Calu3 (cell line): Measurements from ENCODE around the gene F7. TPM values are rescaled to one million over a fixed set of nuclear protein-coding genes. Genes with fewer than 3 reads are reported as not detected.

Experiments used
- BruUV-seq: library from RNA; stranded (reverse); fragments of 400-500 nt; replicated peaks from 2 replicates; lab custom pipeline; 2021; lab: Mats Ljungman, UMichigan
- CTCF ChIA-PET: fragments of 300-600 bp; sonication (Branson Sonifier 250); formaldehyde crosslinking; loops from one replicate; lab custom pipeline; 2022; ENCODE audit warnings: antibody characterized with exemption; lab: Charles Lee
- DNase-seq: peaks from one replicate; pipeline ENCODE4 v3.0.0; 2022
- H3K27ac Mint-ChIP-seq: one replicate; pipeline ENCODE4 v1.8.0; 2022; ENCODE audit warnings: mixed read lengths; ENCODE audit not compliant: unreplicated experiment
- H3K27me3 Mint-ChIP-seq: one replicate; pipeline ENCODE4 v1.8.0; 2022; ENCODE audit warnings: mixed read lengths; ENCODE audit not compliant: unreplicated experiment
- H3K36me3 Mint-ChIP-seq: one replicate; pipeline ENCODE4 v1.8.0; 2022; ENCODE audit warnings: mild to moderate bottlenecking, moderate library complexity, mixed read lengths; ENCODE audit not compliant: insufficient read depth, unreplicated experiment
- H3K4me1 Mint-ChIP-seq: one replicate; pipeline ENCODE4 v1.8.0; 2022; ENCODE audit warnings: mild to moderate bottlenecking, low read depth, mixed read lengths; ENCODE audit not compliant: unreplicated experiment
- H3K4me3 Mint-ChIP-seq: one replicate; pipeline ENCODE4 v1.8.0; 2022; ENCODE audit warnings: mild to moderate bottlenecking, low read depth, moderate library complexity, mixed read lengths; ENCODE audit not compliant: unreplicated experiment
- H3K9me3 Mint-ChIP-seq: one replicate; pipeline ENCODE4 v1.8.0; 2022; ENCODE audit warnings: low read depth, mixed read lengths; ENCODE audit not compliant: unreplicated experiment
- intact Hi-C: fragments of 100-400 bp; cut with micrococcal nuclease; formaldehyde crosslinking; loops from one replicate; pipeline ENCODE4 v1.10.0; 2022; ENCODE audit not compliant: unreplicated experiment
- total RNA-seq: library from RNA; stranded (reverse); gene quantifications from 2 replicates; pipeline ENCODE4 v1.2.3, GENCODE V29; 2022
- TF ChIP-seq, protein P1 (sequence below): fragments of 200-600 bp; IDR thresholded peaks from one replicate; pipeline ENCODE4 v1.8.0; 2022; ENCODE audit warnings: antibody characterized with exemption; ENCODE audit not compliant: unreplicated experiment

The F7 gene
- total RNA-seq, 1 experiment from 2014 or later = not detected

DNA sequence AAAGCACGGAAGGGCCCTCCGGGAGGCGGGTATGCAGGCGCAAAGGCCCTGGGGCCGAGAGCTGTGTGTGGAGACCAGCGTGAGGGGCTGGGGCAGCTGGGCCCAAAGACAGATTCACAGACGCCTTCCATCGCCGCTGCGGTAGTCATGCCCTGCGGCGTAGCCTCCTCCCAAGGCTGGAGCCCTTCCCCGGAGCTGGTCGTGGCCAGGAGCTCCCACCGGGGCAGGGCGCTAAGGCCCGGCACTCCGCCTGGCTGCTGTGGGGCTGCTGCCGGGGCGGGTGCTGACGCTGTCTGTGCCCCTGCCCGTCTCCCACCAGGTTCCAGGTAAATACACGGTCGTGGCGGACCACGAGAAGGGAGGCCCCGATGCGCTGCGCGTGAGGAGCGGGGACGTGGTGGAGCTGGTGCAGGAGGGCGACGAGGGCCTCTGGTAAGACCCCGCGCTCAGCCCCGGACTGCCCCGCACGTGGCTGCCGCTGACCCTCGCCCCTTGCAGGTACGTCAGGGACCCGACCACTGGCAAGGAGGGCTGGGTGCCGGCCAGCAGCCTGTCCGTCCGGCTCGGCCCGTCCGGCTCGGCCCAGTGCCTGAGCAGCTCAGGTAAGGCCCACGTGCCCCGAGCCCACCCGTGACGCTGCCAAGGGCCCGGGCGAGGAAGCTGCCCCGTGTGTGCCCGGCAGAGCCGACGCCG, 9.4 kb upstream of the F7 start:
- BruUV-seq = no TSS peak
- no peak overlapping the region for H3K27ac Mint-ChIP-seq

GRCh38 chr13:113096745-113097305, 8.8 kb upstream of the F7 start:
- BruUV-seq = no TSS peak
- no peak for DNase-seq
- no peak overlapping the region for H3K4me3 Mint-ChIP-seq
- H3K36me3 Mint-ChIP-seq = peaks cover 5% of the 10 kb centered on the region
- no peaks in the 10 kb centered on the region for H3K27me3 Mint-ChIP-seq
- intact Hi-C loops = no loop called here
- H3K4me1 Mint-ChIP-seq = no peaks in the 10 kb centered on the region
- no peak overlapping the region for H3K27ac Mint-ChIP-seq
- H3K9me3 Mint-ChIP-seq = no peaks in the 10 kb centered on the region
- TF ChIP-seq, protein P1, sequence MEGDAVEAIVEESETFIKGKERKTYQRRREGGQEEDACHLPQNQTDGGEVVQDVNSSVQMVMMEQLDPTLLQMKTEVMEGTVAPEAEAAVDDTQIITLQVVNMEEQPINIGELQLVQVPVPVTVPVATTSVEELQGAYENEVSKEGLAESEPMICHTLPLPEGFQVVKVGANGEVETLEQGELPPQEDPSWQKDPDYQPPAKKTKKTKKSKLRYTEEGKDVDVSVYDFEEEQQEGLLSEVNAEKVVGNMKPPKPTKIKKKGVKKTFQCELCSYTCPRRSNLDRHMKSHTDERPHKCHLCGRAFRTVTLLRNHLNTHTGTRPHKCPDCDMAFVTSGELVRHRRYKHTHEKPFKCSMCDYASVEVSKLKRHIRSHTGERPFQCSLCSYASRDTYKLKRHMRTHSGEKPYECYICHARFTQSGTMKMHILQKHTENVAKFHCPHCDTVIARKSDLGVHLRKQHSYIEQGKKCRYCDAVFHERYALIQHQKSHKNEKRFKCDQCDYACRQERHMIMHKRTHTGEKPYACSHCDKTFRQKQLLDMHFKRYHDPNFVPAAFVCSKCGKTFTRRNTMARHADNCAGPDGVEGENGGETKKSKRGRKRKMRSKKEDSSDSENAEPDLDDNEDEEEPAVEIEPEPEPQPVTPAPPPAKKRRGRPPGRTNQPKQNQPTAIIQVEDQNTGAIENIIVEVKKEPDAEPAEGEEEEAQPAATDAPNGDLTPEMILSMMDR = no peak
- CTCF ChIA-PET = no interaction called here

More for the DNA sequence above, 9.4 kb upstream of the F7 start:
- DNase-seq = no peak
- intact Hi-C loops = no loop called here
- no peaks in the 10 kb centered on the region for H3K27me3 Mint-ChIP-seq
- peaks cover 5% of the 10 kb centered on the region for H3K36me3 Mint-ChIP-seq
- CTCF ChIA-PET = no interaction called here
- H3K4me3 Mint-ChIP-seq = no peak overlapping the region
- H3K9me3 Mint-ChIP-seq = no peaks in the 10 kb centered on the region
- TF ChIP-seq, protein P1 = no peak
- H3K4me1 Mint-ChIP-seq = no peaks in the 10 kb centered on the region

DNA sequence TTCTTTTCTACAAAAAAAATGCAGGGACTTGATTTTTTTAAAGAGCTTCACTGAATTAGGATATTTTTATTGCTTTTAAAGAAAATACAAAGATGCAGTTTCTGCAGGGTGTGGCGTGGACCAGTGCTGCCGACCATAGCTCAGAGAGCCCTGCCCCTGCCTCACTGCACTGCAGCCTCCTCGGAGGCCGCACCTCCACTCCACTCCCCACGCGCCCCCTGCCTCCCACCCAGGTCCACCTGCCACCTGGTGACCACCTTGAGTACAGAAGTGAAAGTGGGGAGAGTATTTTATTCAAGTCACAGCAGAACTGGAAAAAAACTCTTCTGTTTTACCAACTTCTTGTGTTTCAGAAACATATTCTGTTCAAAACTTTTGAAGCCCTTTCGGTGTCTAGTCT, 7.9 kb upstream of the F7 start:
- Mint-ChIP-seq H3K4me1 (no peaks in the 10 kb centered on the region), H3K9me3 (no peaks in the 10 kb centered on the region), H3K27ac (no peak overlapping the region), H3K27me3 (no peaks in the 10 kb centered on the region), H3K4me3 (no peak overlapping the region), H3K36me3 (peaks cover 6% of the 10 kb centered on the region)
- intact Hi-C loops = no loop called here
- CTCF ChIA-PET = no interaction called here
- TF ChIP-seq, protein P1 = no peak
- DNase-seq = no peak
- BruUV-seq = no TSS peak

- Mint-ChIP-seq H3K27ac (no peak overlapping the region), H3K36me3 (peaks cover 10% of the 10 kb centered on the region), H3K4me3 (no peak overlapping the region), H3K4me1 (no peaks in the 10 kb centered on the region), H3K27me3 (no peaks in the 10 kb centered on the region), H3K9me3 (no peaks in the 10 kb centered on the region)
- CTCF ChIA-PET = no interaction called here
- no peak for DNase-seq
- no TSS peak for BruUV-seq
- intact Hi-C loops = no loop called here
- TF ChIP-seq, protein P1 = no peak
These were observed 7.3 kb upstream of the F7 start for GRCh38 chr13:113098162-113098732.
